ENCODE results near the gene SLC4A2. TPM values are rescaled to one million over a fixed set of nuclear protein-coding genes. Genes with fewer than 3 reads are reported as not detected.

SLC4A2 gene
- total and polyA plus RNA-seq, 4 donors, result 27.5 to 98.8 (median 72.6) TPM

DNA sequence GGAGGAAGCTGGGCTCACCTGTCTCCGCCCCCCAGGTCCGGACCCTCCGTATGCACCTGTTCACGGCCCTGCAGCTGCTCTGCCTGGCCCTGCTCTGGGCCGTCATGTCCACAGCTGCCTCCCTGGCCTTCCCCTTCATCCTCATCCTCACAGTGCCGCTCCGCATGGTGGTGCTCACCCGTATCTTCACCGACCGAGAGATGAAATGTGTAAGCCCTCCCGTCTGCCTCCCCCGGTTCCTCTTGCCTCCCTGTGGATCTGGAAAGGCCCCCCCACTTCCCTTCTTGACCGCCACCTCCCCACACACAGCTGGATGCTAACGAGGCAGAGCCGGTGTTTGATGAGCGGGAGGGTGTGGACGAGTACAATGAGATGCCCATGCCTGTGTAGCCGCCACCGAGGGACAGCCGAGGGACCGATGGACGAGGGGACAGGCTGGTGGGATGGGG, 16.6 kb downstream of the SLC4A2 start (continued):
- TF ChIP-seq YY1 (IDR thresholded peaks at IDR 0.05), result no peak

DNA sequence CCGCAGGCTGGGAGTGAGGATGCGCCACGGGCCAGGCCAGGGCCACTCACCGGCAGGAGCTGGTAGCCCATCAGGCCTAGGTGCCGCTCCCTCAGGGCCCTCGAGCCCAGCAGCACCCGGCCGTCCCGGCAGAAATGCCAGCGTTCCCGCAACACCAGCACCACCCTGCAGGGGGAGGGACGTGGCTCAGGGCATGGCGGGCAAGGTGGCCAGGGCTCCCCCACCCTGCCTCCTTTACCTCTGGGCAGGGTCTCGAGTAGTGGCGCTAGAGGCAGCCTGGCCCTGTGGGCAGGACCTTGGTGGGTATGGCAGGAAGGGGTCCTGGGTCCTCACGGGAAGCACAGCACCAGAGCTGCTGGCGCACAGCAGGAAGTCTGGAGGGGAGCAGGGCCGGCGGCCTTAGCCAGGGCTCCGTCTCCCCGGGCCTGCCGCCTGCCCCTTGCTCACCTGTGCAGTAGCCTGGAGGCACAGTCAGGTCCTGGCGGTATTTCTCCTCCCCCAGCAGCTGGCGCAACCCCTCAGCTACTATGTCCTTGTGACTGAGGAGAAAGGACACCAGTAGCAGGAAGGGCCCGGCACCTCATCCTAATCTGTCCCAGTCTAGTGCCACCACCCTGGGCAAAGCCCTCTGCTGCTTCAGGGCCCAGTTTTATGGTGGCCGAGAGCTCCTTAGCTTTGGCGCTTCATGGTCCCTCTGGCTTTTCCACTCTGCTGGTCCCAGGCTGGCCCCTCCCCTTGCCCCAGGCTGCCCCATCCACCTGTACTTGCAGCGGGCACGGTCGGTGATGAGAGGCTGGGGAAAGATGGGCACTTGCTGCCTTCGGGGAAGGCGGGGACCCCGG, 17.7 kb downstream of the SLC4A2 start:
- H3K4me1 ChIP-seq (ENCODE audit: control insufficient read depth in 4 of 4, insufficient read depth in 4 of 4, low read length in 3 of 4), result peaks cover 9 to 34% (median 21%) of the 10 kb centered on the region in 4 donors
- TF ChIP-seq, protein P1, sequence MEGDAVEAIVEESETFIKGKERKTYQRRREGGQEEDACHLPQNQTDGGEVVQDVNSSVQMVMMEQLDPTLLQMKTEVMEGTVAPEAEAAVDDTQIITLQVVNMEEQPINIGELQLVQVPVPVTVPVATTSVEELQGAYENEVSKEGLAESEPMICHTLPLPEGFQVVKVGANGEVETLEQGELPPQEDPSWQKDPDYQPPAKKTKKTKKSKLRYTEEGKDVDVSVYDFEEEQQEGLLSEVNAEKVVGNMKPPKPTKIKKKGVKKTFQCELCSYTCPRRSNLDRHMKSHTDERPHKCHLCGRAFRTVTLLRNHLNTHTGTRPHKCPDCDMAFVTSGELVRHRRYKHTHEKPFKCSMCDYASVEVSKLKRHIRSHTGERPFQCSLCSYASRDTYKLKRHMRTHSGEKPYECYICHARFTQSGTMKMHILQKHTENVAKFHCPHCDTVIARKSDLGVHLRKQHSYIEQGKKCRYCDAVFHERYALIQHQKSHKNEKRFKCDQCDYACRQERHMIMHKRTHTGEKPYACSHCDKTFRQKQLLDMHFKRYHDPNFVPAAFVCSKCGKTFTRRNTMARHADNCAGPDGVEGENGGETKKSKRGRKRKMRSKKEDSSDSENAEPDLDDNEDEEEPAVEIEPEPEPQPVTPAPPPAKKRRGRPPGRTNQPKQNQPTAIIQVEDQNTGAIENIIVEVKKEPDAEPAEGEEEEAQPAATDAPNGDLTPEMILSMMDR (IDR thresholded peaks at IDR 0.05; ENCODE audit: low read depth, low read length, missing input control), result peak; percentile 4
- no peak for TF ChIP-seq FOXA2 (IDR thresholded peaks at IDR 0.05)
- DNase-seq (ENCODE audit: low spot score), result no peak
- WGBS, result 80% methylated on average over 33 of the region's 33 CpGs
- no peak overlapping the region for H3K4me3 ChIP-seq (ENCODE audit: low read depth in 1 of 3, low read length in 3 of 3)
- H3K9me3 ChIP-seq (ENCODE audit: control insufficient read depth in 4 of 4, low read length in 3 of 4), result no peaks in the 10 kb centered on the region
- H3K36me3 ChIP-seq (ENCODE audit: control insufficient read depth in 4 of 4, insufficient read depth in 3 of 4, low read depth in 1 of 4, low read length in 3 of 4), result peaks cover 21 to 44% (median 28%) of the 10 kb centered on the region in 4 donors
- H3K9ac ChIP-seq (ENCODE audit: low read depth in 1 of 2, low read length in 2 of 2), result no peak overlapping the region
- no peaks in the 10 kb centered on the region for H3K27me3 ChIP-seq (ENCODE audit: control insufficient read depth in 4 of 4, insufficient read depth in 4 of 4, low read length in 3 of 4)
- no peak overlapping the region for H3K27ac ChIP-seq (ENCODE audit: low read depth in 1 of 2, low read length in 2 of 2)

DNA sequence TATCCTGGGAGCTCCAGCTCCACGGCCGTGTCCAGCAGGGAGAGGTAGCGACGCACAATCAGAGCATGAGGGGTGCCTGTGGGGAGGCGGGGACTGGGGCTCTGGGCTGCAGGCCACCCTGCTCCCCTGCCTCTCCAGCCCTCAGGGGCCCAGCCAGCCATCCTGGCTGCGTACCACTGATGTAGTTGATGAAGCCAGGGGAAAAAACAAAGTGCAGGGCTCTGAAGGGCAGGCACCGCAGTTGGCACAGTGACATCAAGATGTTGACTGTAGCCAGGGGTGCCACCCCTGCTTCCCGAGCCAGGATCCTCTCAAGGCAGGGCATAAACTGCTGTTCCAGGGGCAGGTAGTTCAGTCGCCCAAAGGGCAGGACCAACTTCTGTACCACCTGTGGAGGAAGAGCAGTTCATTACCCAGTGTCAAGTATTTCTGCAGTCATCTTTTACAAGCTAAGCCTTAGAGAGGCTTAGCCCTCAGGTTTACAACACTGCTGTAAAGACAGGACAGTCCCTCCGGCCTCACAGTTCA, 18.4 kb downstream of the SLC4A2 start:
- Histone ChIP-seq H3K4me1 (ENCODE audit: control insufficient read depth in 4 of 4, insufficient read depth in 4 of 4, low read length in 3 of 4) (peaks cover 13 to 40% (median 28%) of the 10 kb centered on the region in 4 donors), H3K9me3 (ENCODE audit: control insufficient read depth in 4 of 4, low read length in 3 of 4) (no peaks in the 10 kb centered on the region), H3K4me3 (ENCODE audit: low read depth in 1 of 3, low read length in 3 of 3) (no peak overlapping the region), H3K36me3 (ENCODE audit: control insufficient read depth in 4 of 4, insufficient read depth in 3 of 4, low read depth in 1 of 4, low read length in 3 of 4) (peaks cover 21 to 39% (median 25%) of the 10 kb centered on the region in 4 donors), H3K9ac (ENCODE audit: low read depth in 1 of 2, low read length in 2 of 2) (no peak overlapping the region), H3K27me3 (ENCODE audit: control insufficient read depth in 4 of 4, insufficient read depth in 4 of 4, low read length in 3 of 4) (no peaks in the 10 kb centered on the region), H3K27ac (ENCODE audit: low read depth in 1 of 2, low read length in 2 of 2) (no peak overlapping the region)
- 82% methylated on average over 10 of the region's 10 CpGs for WGBS
- no peak for TF ChIP-seq FOXA1 (IDR thresholded peaks at IDR 0.05)
- TF ChIP-seq, protein P2, sequence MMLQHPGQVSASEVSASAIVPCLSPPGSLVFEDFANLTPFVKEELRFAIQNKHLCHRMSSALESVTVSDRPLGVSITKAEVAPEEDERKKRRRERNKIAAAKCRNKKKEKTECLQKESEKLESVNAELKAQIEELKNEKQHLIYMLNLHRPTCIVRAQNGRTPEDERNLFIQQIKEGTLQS (IDR thresholded peaks at IDR 0.05), result no peak
- TF ChIP-seq NR2F2 (IDR thresholded peaks at IDR 0.05), result no peak
- TF ChIP-seq TAF1 (conservative IDR thresholded peaks at IDR 0.05), result no peak
- TF ChIP-seq GABPA (IDR thresholded peaks at IDR 0.05 in 1 of 2, conservative IDR thresholded peaks at IDR 0.05 in 1 of 2), result no peak
- TF ChIP-seq FOXA2 (IDR thresholded peaks at IDR 0.05), result no peak
- no peak for TF ChIP-seq EGR1 (IDR thresholded peaks at IDR 0.05; ENCODE audit: low read depth in 2 of 2)
- no peak for TF ChIP-seq JUND (IDR thresholded peaks at IDR 0.05)
- TF ChIP-seq HNF4A (conservative IDR thresholded peaks at IDR 0.05), result no peak
- TF ChIP-seq RXRA (IDR thresholded peaks at IDR 0.05), result no peak
- TF ChIP-seq, protein P1 (IDR thresholded peaks at IDR 0.05; ENCODE audit: low read depth, low read length, missing input control), result no peak
- TF ChIP-seq, protein P3, sequence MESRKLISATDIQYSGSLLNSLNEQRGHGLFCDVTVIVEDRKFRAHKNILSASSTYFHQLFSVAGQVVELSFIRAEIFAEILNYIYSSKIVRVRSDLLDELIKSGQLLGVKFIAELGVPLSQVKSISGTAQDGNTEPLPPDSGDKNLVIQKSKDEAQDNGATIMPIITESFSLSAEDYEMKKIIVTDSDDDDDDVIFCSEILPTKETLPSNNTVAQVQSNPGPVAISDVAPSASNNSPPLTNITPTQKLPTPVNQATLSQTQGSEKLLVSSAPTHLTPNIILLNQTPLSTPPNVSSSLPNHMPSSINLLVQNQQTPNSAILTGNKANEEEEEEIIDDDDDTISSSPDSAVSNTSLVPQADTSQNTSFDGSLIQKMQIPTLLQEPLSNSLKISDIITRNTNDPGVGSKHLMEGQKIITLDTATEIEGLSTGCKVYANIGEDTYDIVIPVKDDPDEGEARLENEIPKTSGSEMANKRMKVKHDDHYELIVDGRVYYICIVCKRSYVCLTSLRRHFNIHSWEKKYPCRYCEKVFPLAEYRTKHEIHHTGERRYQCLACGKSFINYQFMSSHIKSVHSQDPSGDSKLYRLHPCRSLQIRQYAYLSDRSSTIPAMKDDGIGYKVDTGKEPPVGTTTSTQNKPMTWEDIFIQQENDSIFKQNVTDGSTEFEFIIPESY (IDR thresholded peaks at IDR 0.05), result no peak
- no peak for DNase-seq (ENCODE audit: low spot score)
